HepG2 (cell line): ENCODE data around the gene KCNQ1OT1. TPM values are rescaled to one million over a fixed set of nuclear protein-coding genes. Genes with fewer than 3 reads are reported as not detected.

Experiments
- ATAC-seq: fragments of 200-7000 bp; cut with Tn5 transposase; 3 replicates; pipeline ENCODE4 v1.9.1; 2020; ENCODE audit warnings: mild to moderate bottlenecking, moderate library complexity
- BruUV-seq: library from RNA; stranded (reverse); fragments of 400-500 nt; replicated peaks from 2 replicates; lab custom pipeline; 2021; lab: Mats Ljungman, UMichigan
- CTCF ChIA-PET: fragments of 300-600 bp; formaldehyde crosslinking; extraction: SDS; loops from one replicate; lab custom pipeline; 2021; ENCODE audit warnings: low total read pairs, inconsistent platforms, low intra/inter-chr PET ratio; lab: Yijun Ruan, JAX
- POLR2A ChIA-PET: fragments of 350-600 bp; sonication (Branson Sonifier 250); formaldehyde crosslinking; loops from one replicate; lab custom pipeline; 2020; ENCODE audit warnings: antibody characterized with exemption, inconsistent platforms; lab: Yijun Ruan, JAX
- DNase-seq: peaks from one replicate; pipeline ENCODE4 v3.0.0-alpha.2; 2015; ENCODE audit warnings: low spot score
- FAIRE-seq: peaks from 3 replicates; lab custom pipeline; 2011; peaks lifted over from hg19 to GRCh38; lab: Jason Lieb, UNC
- H2AFZ ChIP-seq: one replicate; pipeline ENCODE4 v1.6.1; 2011; ENCODE audit warnings: low read length, inconsistent platforms
- H3K27ac ChIP-seq: fragments of 300-600 bp; 3 replicates; pipeline ENCODE4 v1.8.0; 2011; ENCODE audit warnings: mixed run types, mild to moderate bottlenecking, mixed read lengths, low read length, inconsistent platforms; ENCODE audit not compliant: insufficient read depth; ENCODE audit errors: extremely low read length
- H3K27me3 ChIP-seq, 2 experiments: fragments of 200-600 bp in 1 of 2; 2 replicates in 1 of 2; 3 replicates in 1 of 2; pipeline versions ENCODE4 v1.6.0 to v1.8.0; 2011; ENCODE audit warnings: low read length in 2 of 2, mild to moderate bottlenecking in 2 of 2, moderate library complexity in 2 of 2, inconsistent platforms in 1 of 2; ENCODE audit not compliant: insufficient read depth in 2 of 2, control insufficient read depth in 1 of 2
- H3K36me3 ChIP-seq, 2 experiments: fragments of 200-600 bp in 1 of 2; replicated peaks in 1 of 2; 2 replicates in 1 of 2; 3 replicates in 1 of 2; pipeline versions ENCODE4 v1.5.1 to v1.8.0; 2011; ENCODE audit warnings: low read length in 2 of 2, inconsistent platforms in 1 of 2; ENCODE audit not compliant: insufficient read depth in 2 of 2, control insufficient read depth in 1 of 2
- H3K4me1 ChIP-seq: 2 replicates; pipeline ENCODE4 v1.5.1; 2012; ENCODE audit warnings: low read length, inconsistent platforms; ENCODE audit not compliant: insufficient read depth
- H3K4me2 ChIP-seq: 2 replicates; pipeline ENCODE4 v1.6.0; 2011; ENCODE audit warnings: low read depth, low read length, inconsistent platforms
- H3K4me3 ChIP-seq, 3 experiments: fragments of 200-600 bp in 1 of 3; sonication (generic), shearing (Covaris generic) in 1 of 3; replicated peaks in 1 of 3; 2 replicates each; pipeline ENCODE4 v1.5.1; 2011 to 2016; ENCODE audit warnings: low read length in 3 of 3, inconsistent platforms in 2 of 3, low read depth in 2 of 3, mild to moderate bottlenecking in 2 of 3, control low read depth in 1 of 3, mixed read lengths in 1 of 3; ENCODE audit not compliant: insufficient read depth in 1 of 3
- H3K79me2 ChIP-seq: one replicate; pipeline ENCODE4 v1.6.1; 2011; ENCODE audit warnings: low read length, inconsistent platforms; ENCODE audit not compliant: insufficient read depth
- H3K9ac ChIP-seq: 2 replicates; pipeline ENCODE4 v1.6.0; 2011; ENCODE audit warnings: mild to moderate bottlenecking, low read depth, low read length, inconsistent platforms; ENCODE audit not compliant: insufficient read depth
- H3K9me3 ChIP-seq: 2 replicates; pipeline ENCODE4 v1.5.1; 2012; ENCODE audit warnings: mild to moderate bottlenecking, low read length
- H4K20me1 ChIP-seq: 2 replicates; pipeline ENCODE4 v1.6.0; 2011; ENCODE audit warnings: inconsistent platforms, mild to moderate bottlenecking, low read length, moderate library complexity; ENCODE audit not compliant: insufficient read depth
- ATF1 ChIP-seq: IDR thresholded peaks from 2 replicates; pipeline ENCODE4 v1.6.1; 2016; ENCODE audit warnings: mild to moderate bottlenecking, control low read depth
- CEBPB ChIP-seq: IDR thresholded peaks from 2 replicates; pipeline ENCODE4 v1.6.1; 2011; ENCODE audit warnings: low read depth, low read length, improper control_type of control experiment, borderline replicate concordance
- MAZ ChIP-seq, 2 experiments: sonication (generic) in 1 of 2; formaldehyde crosslinking in 1 of 2; IDR thresholded peaks; 2 replicates each; pipeline versions ENCODE4 v1.5.0 to v1.6.1; 2012 to 2020; ENCODE audit warnings: low read depth in 2 of 2, mild to moderate bottlenecking in 2 of 2, borderline replicate concordance in 1 of 2, improper control_type of control experiment in 1 of 2, low read length in 1 of 2, missing genetic modification reagents in 1 of 2, moderate library complexity in 1 of 2
- NFRKB ChIP-seq: fragments of 450-650 bp; IDR thresholded peaks from 2 replicates; pipeline ENCODE4 v1.6.1; 2017
- NR2F2 ChIP-seq: IDR thresholded peaks from 2 replicates; pipeline ENCODE4 v1.6.1; 2012; ENCODE audit warnings: low read depth, inconsistent platforms, borderline replicate concordance
- STAG1 ChIP-seq: sonication (generic); formaldehyde crosslinking; IDR thresholded peaks from 2 replicates; pipeline ENCODE4 v1.4.0; 2020; ENCODE audit warnings: missing genetic modification reagents
- ZGPAT ChIP-seq: IDR thresholded peaks from 2 replicates; pipeline ENCODE4 v1.6.1; 2016; ENCODE audit warnings: mild to moderate bottlenecking
- ZNF292 ChIP-seq: sonication (generic); formaldehyde crosslinking; IDR thresholded peaks from 2 replicates; pipeline ENCODE4 v1.8.1; 2022; ENCODE audit warnings: mild to moderate bottlenecking, low read depth, missing genetic modification reagents, borderline replicate concordance
- ZNF605 ChIP-seq: sonication (generic); formaldehyde crosslinking; IDR thresholded peaks from 2 replicates; pipeline ENCODE4 v1.8.0; 2022; ENCODE audit warnings: mild to moderate bottlenecking, missing genetic modification reagents
- ZNF678 ChIP-seq: sonication (generic); formaldehyde crosslinking; IDR thresholded peaks from 2 replicates; pipeline ENCODE4 v1.4.0; 2020; ENCODE audit warnings: mild to moderate bottlenecking, missing genetic modification reagents
- ZNF746 ChIP-seq: sonication (generic); formaldehyde crosslinking; IDR thresholded peaks from 2 replicates; pipeline ENCODE4 v1.8.0; 2022; ENCODE audit warnings: mild to moderate bottlenecking, missing genetic modification reagents
- ZNF766 ChIP-seq: sonication (generic); formaldehyde crosslinking; IDR thresholded peaks from 2 replicates; pipeline ENCODE4 v1.5.0; 2020; ENCODE audit warnings: missing genetic modification reagents, borderline replicate concordance
- WGBS: methylation state at CpG from one replicate; pipeline ENCODE4 v1.1.6; 2017; ENCODE audit warnings: low lambda C conversion rate; 5-methylcytosine and 5-hydroxymethylcytosine counted together
- in situ Hi-C: cut with HindIII; loops from 2 replicates; pipeline ENCODE4 v1.10.0; 2017; ENCODE audit warnings: low pct_unique_long_range_greater_than_20kb; ENCODE audit not compliant: extremely low pct_ligation_motif_present
- intact Hi-C: fragments of 100-400 bp; cut with micrococcal nuclease; formaldehyde crosslinking; loops from one replicate; pipeline ENCODE4 v1.10.0; 2022; ENCODE audit not compliant: unreplicated experiment
- polyA plus RNA-seq, 8 experiments: library from polyadenylated mRNA; depleted of rRNA in 3 of 8; stranded (reverse) in 7 of 8; unstranded in 1 of 8; fragments of >200 nt; fragmentation: Illumina TruSeq in 4 of 8; extraction: Trizol in 4 of 8; gene quantifications; 2 replicates each; pipeline versions ENCODE4 v1.2.1 to v1.2.3, GENCODE V29; 2011 to 2016; ENCODE audit warnings: low read depth in 4 of 8, missing spikeins in 1 of 8, mixed read lengths in 1 of 8; ENCODE audit not compliant: insufficient read depth in 1 of 8
- total RNA-seq, 5 experiments: library from RNA; depleted of rRNA; stranded (reverse); fragments of >200 nt; fragmentation: Illumina TruSeq; extraction: Trizol; gene quantifications; 2 replicates each; pipeline ENCODE4 v1.2.3, GENCODE V29; 2016; ENCODE audit warnings: low read depth in 1 of 5
- TF ChIP-seq, protein P1 (sequence below): sonication (generic); formaldehyde crosslinking; IDR thresholded peaks from 2 replicates; pipeline ENCODE4 v1.5.0; 2020; ENCODE audit warnings: mild to moderate bottlenecking, missing genetic modification reagents, borderline replicate concordance
- TF ChIP-seq, protein P2 (sequence below): IDR thresholded peaks from 2 replicates; pipeline ENCODE4 v1.6.1; 2016; ENCODE audit warnings: missing compliant biosample characterization, missing genetic modification reagents, borderline replicate concordance
- TF ChIP-seq, protein P3 (sequence below): IDR thresholded peaks from 2 replicates; pipeline ENCODE4 v1.6.1; 2016; ENCODE audit warnings: low read depth, control low read depth

KCNQ1OT1 gene
- total and polyA plus RNA-seq, 2 of the 13 experiments (the other 11 are each of a cell fraction or from before 2014, with no cell fraction given): 1.3 to 18.9 TPM

GRCh38 chr11:2748061-2748813, 48.4 kb upstream of the KCNQ1OT1 start (continued):
- TF ChIP-seq ZNF605 (CRISPR knock-in tag) (no peak), NR2F2 (no peak), NFRKB (no peak), ZNF746 (CRISPR knock-in tag) (no peak), ZGPAT (CRISPR knock-in tag) (no peak), ATF1 (no peak), ZNF766 (CRISPR knock-in tag) (no peak), STAG1 (CRISPR knock-in tag) (no peak), ZNF292 (no peak)

GRCh38 chr11:2747248-2748027, 47.6 kb upstream of the KCNQ1OT1 start:
- no peak for DNase-seq
- in situ Hi-C loops (loop anchor here (25.0 kb wide), 1 partner anchor 535 kb away; no protein-coding TSS in a partner anchor), intact Hi-C loops (no loop called here)
- no TSS peak for BruUV-seq
- ATAC-seq: no peak
- Histone ChIP-seq H3K9ac (no peak overlapping the region), H3K36me3 (no peaks in the 10 kb centered on the region), H3K4me2 (no peak overlapping the region; the same call in 1 of the 2 replicates), H3K27ac (no peak overlapping the region), H3K27me3 (peaks cover 12 to 79% of the 10 kb centered on the region in 2 experiments), H3K4me1 (peaks cover 18% of the 10 kb centered on the region), H2AFZ (no peak overlapping the region), H3K9me3 (no peaks in the 10 kb centered on the region), H4K20me1 (no peaks in the 10 kb centered on the region), H3K4me3 (no peak overlapping the region), H3K79me2 (no peaks in the 10 kb centered on the region)
- FAIRE-seq: no peak
- ChIA-PET POLR2A (interaction anchor here (1.7 kb wide), 1 partner anchor 16 kb away, joined by 11 read pairs; no protein-coding TSS in a partner anchor), CTCF (no interaction called here)
- 49% methylated on average over 12 of the region's 16 CpGs for WGBS
- TF ChIP-seq CEBPB (no peak), ZNF678 (CRISPR knock-in tag) (no peak), MAZ (IDR thresholded peaks at IDR 0.05; ENCODE audit: borderline replicate concordance, low read depth, low read length) (no peak), MAZ (CRISPR knock-in tag; IDR thresholded peaks at IDR 0.05; ENCODE audit: low read depth) (no peak)
- TF ChIP-seq, protein P1, sequence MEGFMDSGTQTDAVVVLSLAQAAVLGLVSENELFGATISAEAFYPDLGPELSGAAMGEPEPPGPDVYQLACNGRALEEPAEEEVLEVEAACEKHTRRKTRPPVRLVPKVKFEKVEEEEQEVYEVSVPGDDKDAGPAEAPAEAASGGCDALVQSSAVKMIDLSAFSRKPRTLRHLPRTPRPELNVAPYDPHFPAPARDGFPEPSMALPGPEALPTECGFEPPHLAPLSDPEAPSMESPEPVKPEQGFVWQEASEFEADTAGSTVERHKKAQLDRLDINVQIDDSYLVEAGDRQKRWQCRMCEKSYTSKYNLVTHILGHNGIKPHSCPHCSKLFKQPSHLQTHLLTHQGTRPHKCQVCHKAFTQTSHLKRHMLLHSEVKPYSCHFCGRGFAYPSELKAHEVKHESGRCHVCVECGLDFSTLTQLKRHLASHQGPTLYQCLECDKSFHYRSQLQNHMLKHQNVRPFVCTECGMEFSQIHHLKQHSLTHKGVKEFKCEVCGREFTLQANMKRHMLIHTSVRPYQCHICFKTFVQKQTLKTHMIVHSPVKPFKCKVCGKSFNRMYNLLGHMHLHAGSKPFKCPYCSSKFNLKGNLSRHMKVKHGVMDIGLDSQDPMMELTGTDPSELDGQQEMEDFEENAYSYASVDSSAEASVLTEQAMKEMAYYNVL (CRISPR knock-in tag): no peak
- TF ChIP-seq, protein P2, sequence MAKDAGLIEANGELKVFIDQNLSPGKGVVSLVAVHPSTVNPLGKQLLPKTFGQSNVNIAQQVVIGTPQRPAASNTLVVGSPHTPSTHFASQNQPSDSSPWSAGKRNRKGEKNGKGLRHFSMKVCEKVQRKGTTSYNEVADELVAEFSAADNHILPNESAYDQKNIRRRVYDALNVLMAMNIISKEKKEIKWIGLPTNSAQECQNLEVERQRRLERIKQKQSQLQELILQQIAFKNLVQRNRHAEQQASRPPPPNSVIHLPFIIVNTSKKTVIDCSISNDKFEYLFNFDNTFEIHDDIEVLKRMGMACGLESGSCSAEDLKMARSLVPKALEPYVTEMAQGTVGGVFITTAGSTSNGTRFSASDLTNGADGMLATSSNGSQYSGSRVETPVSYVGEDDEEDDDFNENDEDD: no peak
- TF ChIP-seq, protein P3, sequence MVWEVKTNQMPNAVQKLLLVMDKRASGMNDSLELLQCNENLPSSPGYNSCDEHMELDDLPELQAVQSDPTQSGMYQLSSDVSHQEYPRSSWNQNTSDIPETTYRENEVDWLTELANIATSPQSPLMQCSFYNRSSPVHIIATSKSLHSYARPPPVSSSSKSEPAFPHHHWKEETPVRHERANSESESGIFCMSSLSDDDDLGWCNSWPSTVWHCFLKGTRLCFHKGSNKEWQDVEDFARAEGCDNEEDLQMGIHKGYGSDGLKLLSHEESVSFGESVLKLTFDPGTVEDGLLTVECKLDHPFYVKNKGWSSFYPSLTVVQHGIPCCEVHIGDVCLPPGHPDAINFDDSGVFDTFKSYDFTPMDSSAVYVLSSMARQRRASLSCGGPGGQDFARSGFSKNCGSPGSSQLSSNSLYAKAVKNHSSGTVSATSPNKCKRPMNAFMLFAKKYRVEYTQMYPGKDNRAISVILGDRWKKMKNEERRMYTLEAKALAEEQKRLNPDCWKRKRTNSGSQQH (CRISPR knock-in tag): no peak
